A673 (cell line): ENCODE results near the gene ENAM.

Experiments
- CTCF ChIP-seq: fragments of 300-800, 200-600 bp; sonication (generic); conservative IDR thresholded peaks from 2 replicates; pipeline ENCODE4 v1.5.1; 2017; ENCODE audit warnings: low read depth, mild to moderate bottlenecking, antibody characterized with exemption, low read length, moderate library complexity, mixed read lengths
- EZH2 ChIP-seq: fragments of 200-600 bp; sonication (generic); IDR thresholded peaks from 2 replicates; pipeline ENCODE4 v1.6.1; 2017; ENCODE audit warnings: borderline replicate concordance, low read depth, mild to moderate bottlenecking, mixed read lengths, antibody characterized with exemption, low read length; ENCODE audit not compliant: poor library complexity, severe bottlenecking

DNA sequence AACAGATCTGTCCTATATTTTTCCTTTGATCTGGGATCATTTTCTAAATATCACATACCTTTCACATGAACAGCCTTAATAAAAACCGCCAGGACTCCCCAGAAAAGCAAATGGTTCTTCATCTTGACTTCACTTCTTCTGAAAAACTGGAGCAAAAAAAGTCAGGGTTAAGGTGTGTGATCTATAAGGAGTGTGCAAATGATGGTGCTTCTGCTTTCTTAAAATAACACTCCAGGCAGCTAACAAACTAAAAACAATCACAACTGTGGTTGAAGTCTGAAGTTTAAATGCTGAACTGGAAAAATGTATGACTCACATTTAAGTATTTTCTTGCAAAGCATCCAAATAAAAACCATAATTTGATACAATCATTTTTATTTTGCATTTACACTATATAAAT is 37.8 kb downstream of the ENAM start, which contains the start of gene JCHAIN:
- TF ChIP-seq CTCF (no peak), EZH2 (no peak)
